BJ (cell line): ENCODE measurements around the gene GLS. TPM values are rescaled to one million over a fixed set of nuclear protein-coding genes. Genes with fewer than 3 reads are reported as not detected.

ENCODE experiments used
- CTCF ChIA-PET: fragments of 350-600 bp; formaldehyde crosslinking; extraction: SDS; loops from one replicate; lab custom pipeline; 2021; ENCODE audit warnings: antibody characterized with exemption, inconsistent platforms; lab: Yijun Ruan, JAX
- POLR2A ChIA-PET: fragments of 300-600 bp; sonication (Branson Sonifier 250); formaldehyde crosslinking; extraction: SDS; loops from one replicate; lab custom pipeline; 2021; ENCODE audit warnings: antibody characterized with exemption; lab: Charles Lee
- DNase-seq: peaks from one replicate; pipeline ENCODE4 v3.0.0-alpha.2; 2011; ENCODE audit warnings: low read depth
- H3K27me3 ChIP-seq: 2 replicates; pipeline ENCODE4 v1.6.0; 2011; ENCODE audit warnings: low read length; ENCODE audit not compliant: control insufficient read depth, insufficient read depth
- H3K36me3 ChIP-seq: 2 replicates; pipeline ENCODE4 v1.5.1; 2011; ENCODE audit warnings: low read length; ENCODE audit not compliant: control insufficient read depth, insufficient read depth
- H3K4me3 ChIP-seq: 2 replicates; pipeline ENCODE4 v1.5.1; 2011; ENCODE audit warnings: low read depth, mild to moderate bottlenecking, control low read depth, low read length
- polyA plus RNA-seq: library from polyadenylated mRNA; depleted of rRNA; stranded (reverse); fragments of >200 nt; gene quantifications from 2 replicates; pipeline ENCODE4 v1.2.3, GENCODE V29; 2011
- TF ChIP-seq, protein P1 (sequence below): IDR thresholded peaks from 2 replicates; pipeline ENCODE4 v1.5.1; 2011; ENCODE audit warnings: low read depth, mild to moderate bottlenecking, control low read depth, inconsistent platforms, low read length, moderate library complexity; ENCODE audit not compliant: insufficient read depth

The GLS gene
- polyA plus RNA-seq, 1 experiment, result 132 TPM

GRCh38 chr2:190981333-190981732 is 100.7 kb downstream of the GLS start:
- ChIA-PET POLR2A (no interaction called here), CTCF (interaction anchor here (1.0 kb wide), 1 partner anchor 15 kb away, joined by 4 read pairs; no protein-coding TSS in a partner anchor)
- Histone ChIP-seq H3K4me3 (no peak overlapping the region), H3K36me3 (peaks cover 44% of the 10 kb centered on the region), H3K27me3 (no peaks in the 10 kb centered on the region)
- no peak for DNase-seq
- TF ChIP-seq, protein P1, sequence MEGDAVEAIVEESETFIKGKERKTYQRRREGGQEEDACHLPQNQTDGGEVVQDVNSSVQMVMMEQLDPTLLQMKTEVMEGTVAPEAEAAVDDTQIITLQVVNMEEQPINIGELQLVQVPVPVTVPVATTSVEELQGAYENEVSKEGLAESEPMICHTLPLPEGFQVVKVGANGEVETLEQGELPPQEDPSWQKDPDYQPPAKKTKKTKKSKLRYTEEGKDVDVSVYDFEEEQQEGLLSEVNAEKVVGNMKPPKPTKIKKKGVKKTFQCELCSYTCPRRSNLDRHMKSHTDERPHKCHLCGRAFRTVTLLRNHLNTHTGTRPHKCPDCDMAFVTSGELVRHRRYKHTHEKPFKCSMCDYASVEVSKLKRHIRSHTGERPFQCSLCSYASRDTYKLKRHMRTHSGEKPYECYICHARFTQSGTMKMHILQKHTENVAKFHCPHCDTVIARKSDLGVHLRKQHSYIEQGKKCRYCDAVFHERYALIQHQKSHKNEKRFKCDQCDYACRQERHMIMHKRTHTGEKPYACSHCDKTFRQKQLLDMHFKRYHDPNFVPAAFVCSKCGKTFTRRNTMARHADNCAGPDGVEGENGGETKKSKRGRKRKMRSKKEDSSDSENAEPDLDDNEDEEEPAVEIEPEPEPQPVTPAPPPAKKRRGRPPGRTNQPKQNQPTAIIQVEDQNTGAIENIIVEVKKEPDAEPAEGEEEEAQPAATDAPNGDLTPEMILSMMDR, result no peak

- TF ChIP-seq, protein P1, result no peak
- ChIA-PET CTCF (interaction anchor here (1.0 kb wide), 1 partner anchor 16 kb away, joined by 4 read pairs; no protein-coding TSS in a partner anchor), POLR2A (no interaction called here)
- no peak for DNase-seq
- Histone ChIP-seq H3K4me3 (no peak overlapping the region), H3K27me3 (no peaks in the 10 kb centered on the region), H3K36me3 (peaks cover 43% of the 10 kb centered on the region)
These were observed 101.1 kb downstream of the GLS start for GRCh38 chr2:190981733-190982132.

DNA sequence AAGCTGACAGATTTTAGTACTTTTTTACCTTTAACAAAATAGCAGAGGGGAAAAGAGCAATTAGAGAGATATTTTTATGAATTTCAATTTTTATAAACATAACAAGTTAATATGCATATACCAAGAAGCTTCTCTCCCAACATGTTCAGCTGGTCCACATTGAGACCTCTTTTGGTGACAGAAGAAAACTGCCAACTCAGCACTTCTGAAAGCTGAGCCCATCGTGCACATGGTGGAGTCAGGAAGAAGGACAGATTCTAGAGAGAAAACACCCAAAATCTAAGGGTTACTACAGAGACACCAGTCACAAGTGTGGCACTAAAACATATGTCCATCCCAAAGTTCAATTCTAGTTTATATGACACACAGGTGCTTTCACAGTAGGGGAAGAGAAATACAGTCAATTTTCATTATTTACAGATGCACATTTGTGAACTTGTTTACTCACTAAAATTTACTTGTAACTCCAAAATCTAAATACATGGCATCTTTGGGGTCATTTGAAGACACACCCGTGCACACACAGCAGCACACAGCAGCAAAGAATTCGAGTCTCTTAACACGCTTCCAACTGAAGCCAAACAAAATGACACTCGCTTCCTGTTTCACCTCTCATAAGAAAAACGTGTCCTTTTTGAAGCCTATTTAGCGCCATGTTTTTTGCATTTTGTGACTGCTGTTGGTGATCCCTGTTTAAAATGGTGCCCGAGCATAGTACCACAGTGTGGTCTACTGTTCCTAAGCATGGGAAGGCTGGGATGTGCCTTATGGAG is 101.8 kb downstream of the GLS start:
- TF ChIP-seq, protein P1, result no peak
- Histone ChIP-seq H3K4me3 (no peak overlapping the region), H3K27me3 (no peaks in the 10 kb centered on the region), H3K36me3 (peaks cover 44% of the 10 kb centered on the region)
- no peak for DNase-seq
- ChIA-PET CTCF (no interaction called here), POLR2A (no interaction called here)

GRCh38 chr2:190984595-190984994 is 104.0 kb downstream of the GLS start:
- no peak for DNase-seq
- POLR2A ChIA-PET, result no interaction called here
- CTCF ChIA-PET, result interaction anchor here (1.2 kb wide), 1 partner anchor 171 kb away, joined by 3 read pairs; no protein-coding TSS in a partner anchor
- TF ChIP-seq, protein P1, result no peak
- H3K4me3 ChIP-seq, result no peak overlapping the region
- peaks cover 53% of the 10 kb centered on the region for H3K36me3 ChIP-seq
- H3K27me3 ChIP-seq, result no peaks in the 10 kb centered on the region

DNA sequence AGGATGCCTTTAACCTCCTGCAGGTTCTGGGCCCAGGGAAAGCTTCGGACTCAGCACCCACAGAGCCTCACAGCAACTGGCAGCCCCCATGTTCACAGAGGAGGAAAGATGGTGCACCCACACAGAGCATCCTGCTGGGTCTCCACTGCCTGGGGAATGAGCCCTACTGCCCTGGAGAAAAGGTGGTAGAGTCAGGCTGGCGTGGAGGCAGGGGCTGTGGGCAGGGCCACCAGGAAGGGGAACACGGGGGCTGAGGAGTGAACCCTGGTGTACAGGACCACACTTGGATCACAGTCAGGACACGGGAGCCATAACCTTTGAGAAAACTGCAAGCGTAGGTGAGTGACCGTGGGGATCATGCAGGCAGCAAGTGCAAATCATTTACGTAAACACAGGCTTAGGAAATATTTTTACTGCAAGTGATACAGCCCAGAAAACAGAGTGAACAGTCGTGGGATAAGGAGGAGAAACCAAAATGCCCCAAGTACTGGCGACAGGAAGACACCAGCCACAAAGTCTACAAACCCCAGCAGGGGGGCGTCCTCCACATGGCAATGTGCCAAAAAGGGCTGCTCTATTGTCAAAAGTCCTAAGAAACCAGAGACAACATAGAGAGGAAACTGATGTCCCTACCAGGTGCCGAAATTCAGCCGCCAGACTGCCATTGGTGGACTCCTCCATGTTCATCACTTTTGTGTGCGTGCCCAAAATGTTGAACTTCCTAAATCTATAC is 105.8 kb downstream of the GLS start:
- Histone ChIP-seq H3K36me3 (peaks cover 51% of the 10 kb centered on the region), H3K27me3 (no peaks in the 10 kb centered on the region), H3K4me3 (no peak overlapping the region)
- ChIA-PET POLR2A (no interaction called here), CTCF (interaction anchor here (0.8 kb wide), 1 partner anchor 74 kb away, joined by 3 read pairs; no protein-coding TSS in a partner anchor)
- no peak for DNase-seq
- TF ChIP-seq, protein P1, result no peak
